GM19372 (cell line): ENCODE results near the gene EXOC6.

Experiments used
- ATAC-seq: cut with Tn5 transposase; IDR thresholded peaks from one replicate; pipeline ENCODE4 v1.9.1; 2021; ENCODE audit warnings: mild to moderate bottlenecking, low read depth, moderate library complexity; ENCODE audit not compliant: unreplicated experiment

EXOC6 gene

GRCh38 chr10:92832121-92832520 is 16.2 kb upstream of the EXOC6 start:
- ATAC-seq, result no peak

DNA sequence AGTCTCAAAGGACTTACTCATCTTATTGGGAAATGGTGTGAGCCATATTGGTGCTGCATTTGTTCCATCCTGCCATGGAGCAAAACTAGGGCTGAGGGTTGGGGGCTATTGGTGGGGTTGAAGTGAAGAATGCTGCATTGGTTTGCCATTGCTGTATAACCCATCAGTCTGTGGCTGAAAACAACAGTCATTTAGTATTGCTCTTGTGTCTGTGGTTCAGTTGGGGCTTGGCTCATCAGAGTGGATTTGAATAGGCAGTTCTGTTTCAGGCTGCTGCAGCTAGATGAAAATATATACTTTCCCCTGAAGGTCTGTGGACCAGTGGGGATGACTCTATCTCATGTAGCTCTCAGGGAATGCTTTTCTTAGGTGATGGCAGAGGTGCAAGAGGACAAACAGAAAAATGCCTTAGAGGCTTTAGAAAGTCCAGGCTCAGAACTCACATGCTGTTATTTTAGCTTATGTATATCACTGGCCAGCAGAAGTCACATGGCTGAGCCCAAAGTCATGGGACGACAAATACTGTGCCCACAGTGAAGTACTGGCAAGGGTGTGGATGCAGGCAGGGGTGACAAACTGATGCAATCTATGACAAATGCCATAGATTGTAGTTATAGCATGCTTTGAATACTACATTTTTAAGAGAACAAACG is 15.2 kb upstream of the EXOC6 start:
- ATAC-seq, result no peak

DNA sequence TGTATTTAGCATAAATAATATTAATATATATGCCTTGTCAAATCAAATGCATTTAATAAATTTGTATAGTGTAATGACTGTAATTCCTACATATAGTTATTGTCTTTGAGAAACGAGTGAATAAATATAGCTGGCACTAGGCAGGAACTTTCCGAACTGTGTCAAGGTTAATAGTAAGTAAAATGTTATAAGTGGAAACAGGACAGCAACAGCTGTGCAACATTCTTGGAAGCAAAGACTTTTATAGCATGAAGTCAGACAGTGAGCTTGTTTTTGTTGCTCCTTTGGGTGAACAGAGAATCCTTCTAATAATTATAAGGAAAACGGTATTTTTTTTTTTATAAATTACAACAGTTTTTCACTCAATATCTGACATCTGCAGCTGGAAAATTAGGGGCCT is 14.0 kb upstream of the EXOC6 start:
- ATAC-seq, result no peak

DNA sequence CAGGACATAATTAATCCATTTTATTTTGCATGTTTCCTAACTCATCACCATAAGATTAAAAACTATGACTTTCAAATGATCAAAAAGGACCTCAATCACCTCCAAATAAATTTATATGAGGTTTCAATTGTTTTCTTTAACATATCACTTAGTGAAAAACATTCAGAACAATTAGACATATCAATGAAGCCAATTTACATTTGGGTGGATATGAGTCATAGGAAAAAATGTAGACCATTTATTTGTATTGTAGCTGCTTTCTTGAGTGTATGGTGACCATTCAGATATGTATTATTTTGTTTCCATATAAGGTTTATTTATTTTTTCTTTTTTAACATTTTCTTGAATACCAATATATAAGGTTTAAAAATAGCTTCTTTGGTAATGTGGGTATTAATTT is 13.3 kb upstream of the EXOC6 start:
- no peak for ATAC-seq

GRCh38 chr10:92837456-92837855 is 10.9 kb upstream of the EXOC6 start:
- no peak for ATAC-seq

DNA sequence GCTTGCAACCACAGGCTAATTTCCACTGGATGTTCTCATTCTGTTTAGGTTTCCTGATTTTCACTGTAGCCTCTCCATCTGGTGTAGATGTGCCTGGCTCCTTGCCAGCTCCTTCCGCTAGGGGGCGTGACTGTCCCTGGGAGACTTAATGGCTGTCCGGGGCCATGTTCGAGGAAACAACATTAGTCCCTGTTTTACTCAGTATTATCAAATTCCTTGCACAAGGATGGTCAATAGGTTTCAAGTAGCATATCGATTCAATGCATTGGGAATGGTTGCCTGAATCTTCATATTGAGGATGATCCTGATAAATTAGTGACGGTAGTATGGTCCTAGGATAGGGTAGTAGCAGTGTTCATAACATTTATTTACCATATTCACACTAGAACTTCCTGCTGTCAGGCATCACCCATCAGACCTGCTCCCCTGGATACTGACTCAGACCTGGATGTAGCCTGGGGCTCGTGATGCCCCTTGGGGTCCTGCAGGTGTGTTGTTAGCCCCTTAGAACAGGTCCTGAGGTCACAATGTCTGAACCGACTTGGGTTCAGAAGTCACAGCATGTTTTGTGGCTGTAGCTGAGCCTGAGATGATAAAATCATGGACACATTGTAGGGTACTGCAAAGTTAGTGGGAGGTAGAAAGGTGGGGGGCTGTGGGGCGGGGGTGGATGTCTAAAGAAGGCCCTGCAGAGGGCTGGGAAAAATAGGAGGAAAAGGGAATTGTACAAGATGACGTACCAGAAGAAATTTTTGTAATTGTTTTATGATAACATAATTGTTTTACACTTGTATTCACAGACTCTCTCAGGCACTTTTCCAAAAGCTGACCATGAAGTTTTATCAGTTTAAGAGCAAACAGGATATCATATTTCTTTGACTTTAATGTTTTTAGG is 8.9 kb upstream of the EXOC6 start:
- ATAC-seq, result no peak

DNA sequence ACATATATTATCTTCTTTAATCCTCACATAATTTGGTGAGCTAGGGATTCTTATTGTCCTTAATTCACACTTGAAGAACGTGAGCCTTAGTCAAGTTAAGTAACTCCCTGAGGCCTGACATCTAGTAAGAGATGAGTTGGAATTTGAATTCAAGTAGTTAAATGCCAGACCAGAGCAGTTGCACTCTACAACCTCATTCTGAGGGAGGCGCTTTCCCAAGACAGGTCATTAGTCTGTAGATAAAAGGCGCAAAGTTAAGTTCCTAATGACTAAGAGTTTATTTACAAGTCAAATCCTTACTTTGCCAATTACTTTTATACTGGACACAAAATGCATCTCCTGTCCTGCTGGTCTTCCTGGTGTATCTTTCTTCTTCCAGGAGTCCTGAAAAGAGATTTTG is 3.6 kb upstream of the EXOC6 start:
- ATAC-seq, result no peak

GRCh38 chr10:92845921-92846320 is 2.4 kb upstream of the EXOC6 start:
- no peak for ATAC-seq

- ATAC-seq, result no peak
Observed at GRCh38 chr10:92846344-92846743, 2.0 kb upstream of the EXOC6 start.

DNA sequence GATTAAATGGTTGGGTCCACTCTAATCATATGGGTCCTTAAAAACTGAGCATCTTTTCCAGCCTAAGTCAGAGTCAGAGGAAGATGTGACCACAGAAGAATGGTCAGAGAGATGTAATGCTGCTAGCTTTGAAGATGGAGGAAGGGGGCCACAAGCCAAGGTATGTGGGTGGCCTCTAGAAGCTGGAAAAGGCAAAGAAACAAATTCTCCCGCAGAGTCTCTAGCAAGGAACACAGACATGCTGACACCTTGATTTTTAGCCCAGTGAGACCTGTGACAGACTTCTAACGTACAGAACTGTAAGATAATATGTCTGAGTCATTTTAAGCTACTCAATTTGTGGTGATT is 1.5 kb upstream of the EXOC6 start:
- ATAC-seq, result no peak

DNA sequence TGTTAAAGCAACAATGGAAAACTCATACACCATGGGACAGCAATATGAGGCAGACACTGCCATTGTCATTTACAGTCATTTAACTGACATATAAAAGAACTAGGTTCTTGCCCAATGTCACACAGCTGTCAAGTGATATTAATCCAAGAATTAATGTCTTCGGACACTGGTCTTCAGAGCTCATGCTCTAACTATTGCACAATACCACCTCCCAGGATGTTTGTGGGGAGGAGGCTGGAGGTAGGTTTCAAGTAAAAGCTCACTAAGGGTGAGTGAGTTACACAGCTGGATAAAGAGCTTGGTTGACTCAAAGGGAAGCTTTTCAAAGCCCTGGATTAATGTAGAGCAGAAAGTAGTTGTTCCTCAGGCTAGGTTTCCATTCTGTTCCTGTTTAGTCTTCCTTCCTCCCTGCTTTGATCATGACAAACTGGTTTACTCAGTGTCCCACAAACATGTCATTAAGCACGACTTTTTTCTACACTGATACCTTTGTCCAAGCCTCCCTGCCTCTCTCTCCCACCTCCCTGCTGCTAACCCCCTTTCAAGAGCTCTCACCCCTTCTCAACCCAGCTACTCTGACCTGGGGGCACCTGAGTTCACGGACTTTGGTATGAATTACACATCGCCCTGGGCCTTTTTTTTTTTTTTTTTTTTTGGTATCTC is 987 bp upstream of the EXOC6 start:
- no peak for ATAC-seq

DNA sequence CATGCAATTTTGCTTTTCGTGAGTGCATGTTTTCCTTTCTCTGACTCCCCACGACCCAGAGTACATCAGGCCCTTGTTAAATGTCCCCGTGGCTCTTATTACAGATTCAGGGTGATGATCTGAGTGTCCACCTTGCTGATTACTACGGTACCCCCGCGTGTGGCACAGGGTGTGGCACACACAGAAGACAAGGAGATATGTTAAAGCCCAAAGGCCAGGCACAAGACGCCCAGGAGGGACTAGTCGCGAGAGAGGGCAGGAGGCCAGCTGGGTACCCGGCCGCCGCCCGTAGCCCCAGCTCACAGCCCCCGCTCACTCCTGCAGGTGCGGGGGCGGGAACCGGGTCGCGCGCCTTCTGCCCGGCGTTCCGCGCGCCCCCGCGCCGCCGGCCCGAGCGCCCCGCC is 281 bp upstream of the EXOC6 start:
- ATAC-seq, result no peak

- ATAC-seq, result no peak
Observed at GRCh38 chr10:92849234-92849525, 860 bp downstream of the EXOC6 start.

GRCh38 chr10:92849576-92850090 is 1.3 kb downstream of the EXOC6 start:
- ATAC-seq, result no peak

DNA sequence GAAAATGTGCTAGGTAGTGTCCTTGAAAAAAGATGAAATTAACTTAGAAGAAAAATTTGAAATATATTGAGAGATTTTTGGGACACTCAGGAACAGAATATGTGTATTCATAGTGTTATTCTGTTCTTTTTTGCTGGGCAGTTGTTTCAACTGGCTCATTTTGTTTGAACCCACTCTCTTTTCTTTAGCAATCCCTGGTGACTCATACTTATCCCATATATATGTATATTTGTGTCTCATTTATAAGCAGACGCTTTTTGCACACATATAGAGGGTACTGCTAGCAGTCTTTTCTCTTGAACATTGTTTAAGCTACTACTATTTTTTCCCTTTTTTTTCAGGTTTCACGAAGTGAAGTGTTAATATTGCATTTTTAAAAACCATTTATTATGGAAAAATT is 1.9 kb downstream of the EXOC6 start:
- no peak for ATAC-seq

GRCh38 chr10:92851003-92851402 is 2.7 kb downstream of the EXOC6 start:
- no peak for ATAC-seq

DNA sequence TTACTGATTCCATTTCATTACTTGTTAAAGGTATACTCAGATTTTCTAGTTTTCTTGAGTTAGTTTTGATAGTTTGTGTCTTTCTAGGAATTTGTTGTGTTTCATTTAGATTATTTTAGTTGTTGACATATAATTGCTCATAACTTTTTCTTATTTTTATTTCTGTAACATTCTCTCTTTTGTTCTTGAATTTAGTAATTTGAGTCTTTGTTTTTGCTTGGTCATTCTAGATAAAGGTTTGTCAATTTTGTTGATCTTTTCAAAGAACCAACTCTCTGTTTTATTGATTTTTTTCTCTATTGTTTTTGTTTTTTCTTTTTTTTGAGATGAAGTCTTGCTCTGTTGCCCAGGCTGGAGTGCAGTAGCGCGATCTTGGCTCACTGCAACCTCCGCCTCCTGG is 7.2 kb downstream of the EXOC6 start:
- ATAC-seq, result no peak

DNA sequence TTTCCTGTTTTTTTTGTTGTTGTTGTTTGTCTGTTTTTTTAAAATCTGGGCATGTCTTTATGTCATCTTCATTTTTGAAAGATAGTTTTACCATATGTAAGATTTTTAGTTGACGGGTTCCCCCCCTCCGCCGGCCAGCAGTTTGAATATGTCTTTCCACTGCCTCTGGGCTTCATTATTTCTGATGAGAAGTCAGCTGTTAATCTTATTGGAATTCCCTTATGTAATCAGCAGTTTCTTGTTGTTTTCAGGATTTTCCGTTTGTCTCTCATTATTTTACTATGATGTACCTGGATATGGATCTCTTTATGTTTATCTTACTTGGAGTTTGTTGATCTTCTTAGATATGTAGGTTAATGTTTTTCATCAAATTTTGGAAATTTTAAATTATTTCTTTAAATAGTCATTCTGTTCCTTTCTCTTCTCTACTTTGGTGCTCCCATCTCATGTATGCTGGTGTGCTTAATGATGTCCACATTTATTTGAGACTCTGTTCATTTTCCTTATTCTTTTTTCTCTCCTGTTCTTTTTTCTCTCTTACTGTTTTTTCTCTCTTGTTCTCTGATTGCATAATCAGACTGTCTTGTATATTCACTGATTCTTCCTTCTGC is 9.7 kb downstream of the EXOC6 start:
- ATAC-seq, result no peak

DNA sequence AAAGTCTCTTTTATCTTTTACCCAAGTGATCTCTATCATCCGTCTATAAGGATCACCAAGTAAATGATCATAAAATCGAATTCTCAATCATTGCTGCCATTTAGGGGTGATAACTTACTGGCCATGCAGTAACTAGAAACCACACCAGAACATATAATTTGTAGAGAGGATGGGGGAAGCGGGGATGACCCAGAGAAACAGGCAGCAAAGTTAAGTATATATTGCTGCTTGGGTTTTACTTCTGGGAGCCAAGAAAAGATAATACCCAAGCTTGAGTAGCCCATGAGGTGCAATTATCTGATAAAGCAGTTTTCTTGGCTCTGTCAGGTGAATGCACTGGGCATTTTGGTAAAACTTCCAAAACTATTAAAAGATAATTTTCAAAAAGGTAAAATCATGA is 18.9 kb downstream of the EXOC6 start:
- no peak for ATAC-seq

- ATAC-seq, result no peak
Observed at GRCh38 chr10:92868036-92868435, 19.7 kb downstream of the EXOC6 start.

GRCh38 chr10:92868557-92868956 is 20.2 kb downstream of the EXOC6 start:
- ATAC-seq, result no peak
